GM19025 (cell line): Measurements from ENCODE around the gene TMEM117.
A peak's percentile ranks its signal among the peaks of the same experiment; 100 is the strongest.
"Not testable (repeated sequence)": the region's sequence is repeated elsewhere in the genome, so short reads cannot be mapped to it uniquely, and the experiment has no call there.

Experiments used
- ATAC-seq: cut with Tn5 transposase; IDR thresholded peaks from one replicate; pipeline ENCODE4 v1.9.1; 2021; ENCODE audit warnings: mild to moderate bottlenecking, low read depth, moderate library complexity; ENCODE audit not compliant: unreplicated experiment

TMEM117 gene

GRCh38 chr12:43836475-43836989 lies 651 bp downstream of the TMEM117 start:
- peak; percentile 2 for ATAC-seq

- no peak for ATAC-seq
Observed at GRCh38 chr12:43840338-43840737, 4.5 kb downstream of the TMEM117 start.

GRCh38 chr12:43841253-43841652 lies 5.4 kb downstream of the TMEM117 start:
- ATAC-seq = no peak

GRCh38 chr12:43842259-43842658 lies 6.4 kb downstream of the TMEM117 start:
- ATAC-seq = no peak

GRCh38 chr12:43847425-43848225 lies 11.7 kb downstream of the TMEM117 start:
- ATAC-seq = not testable (repeated sequence)

GRCh38 chr12:43848226-43848507 lies 12.3 kb downstream of the TMEM117 start:
- no peak for ATAC-seq

GRCh38 chr12:43848786-43849185 lies 12.9 kb downstream of the TMEM117 start:
- ATAC-seq = no peak

- ATAC-seq = peak; percentile 56
Observed at GRCh38 chr12:43852744-43853143, 16.9 kb downstream of the TMEM117 start.

GRCh38 chr12:43856972-43857371 lies 21.1 kb downstream of the TMEM117 start:
- ATAC-seq = no peak

GRCh38 chr12:43858096-43858495 lies 22.2 kb downstream of the TMEM117 start:
- no peak for ATAC-seq

- no peak for ATAC-seq
Observed at GRCh38 chr12:43858991-43859390, 23.1 kb downstream of the TMEM117 start.

GRCh38 chr12:43861015-43861839 lies 25.3 kb downstream of the TMEM117 start:
- ATAC-seq = no peak

- ATAC-seq = no peak
Observed at GRCh38 chr12:43861840-43862150, 25.9 kb downstream of the TMEM117 start.

- ATAC-seq = no peak
Observed at GRCh38 chr12:43863770-43864366, 28.0 kb downstream of the TMEM117 start.

- ATAC-seq = not testable (repeated sequence)
Observed at GRCh38 chr12:43864557-43864956, 28.7 kb downstream of the TMEM117 start.

- no peak for ATAC-seq
Observed at GRCh38 chr12:43869184-43869583, 33.3 kb downstream of the TMEM117 start.

GRCh38 chr12:43869765-43870164 lies 33.9 kb downstream of the TMEM117 start:
- ATAC-seq = not testable (repeated sequence)

GRCh38 chr12:43871258-43871657 lies 35.4 kb downstream of the TMEM117 start:
- not testable (repeated sequence) for ATAC-seq

GRCh38 chr12:43872396-43872795 lies 36.5 kb downstream of the TMEM117 start:
- ATAC-seq = no peak

GRCh38 chr12:43878050-43878449 lies 42.2 kb downstream of the TMEM117 start:
- no peak for ATAC-seq

GRCh38 chr12:43880547-43880946 lies 44.7 kb downstream of the TMEM117 start:
- no peak for ATAC-seq
